ENCODE measurements around the gene ENTPD8. TPM values are rescaled to one million over a fixed set of nuclear protein-coding genes. Genes with fewer than 3 reads are reported as not detected.
A peak's percentile ranks its signal among the peaks of the same experiment; 100 is the strongest.
"Not testable (repeated sequence)": the region's sequence is repeated elsewhere in the genome, so short reads cannot be mapped to it uniquely, and the experiment has no call there.

ENTPD8 gene
- total RNA-seq, 2 donors from 2014 or later, result not detected

- peak; percentile 22 to 70 for ATAC-seq
- Mint-ChIP-seq H3K36me3 (no peaks in the 10 kb centered on the region), H3K4me3 (no peak overlapping the region), H3K9me3 (no peaks in the 10 kb centered on the region), H3K27ac (no peak overlapping the region), H3K27me3 (no peaks in the 10 kb centered on the region), H3K4me1 (ENCODE audit: low read depth in 2 of 2) (peaks cover 3 to 7% of the 10 kb centered on the region in 2 donors)
- no peak for DNase-seq (ENCODE audit: low spot score)
Observed at GRCh38 chr9:137417161-137418021, 23.8 kb downstream of the ENTPD8 start.

DNA sequence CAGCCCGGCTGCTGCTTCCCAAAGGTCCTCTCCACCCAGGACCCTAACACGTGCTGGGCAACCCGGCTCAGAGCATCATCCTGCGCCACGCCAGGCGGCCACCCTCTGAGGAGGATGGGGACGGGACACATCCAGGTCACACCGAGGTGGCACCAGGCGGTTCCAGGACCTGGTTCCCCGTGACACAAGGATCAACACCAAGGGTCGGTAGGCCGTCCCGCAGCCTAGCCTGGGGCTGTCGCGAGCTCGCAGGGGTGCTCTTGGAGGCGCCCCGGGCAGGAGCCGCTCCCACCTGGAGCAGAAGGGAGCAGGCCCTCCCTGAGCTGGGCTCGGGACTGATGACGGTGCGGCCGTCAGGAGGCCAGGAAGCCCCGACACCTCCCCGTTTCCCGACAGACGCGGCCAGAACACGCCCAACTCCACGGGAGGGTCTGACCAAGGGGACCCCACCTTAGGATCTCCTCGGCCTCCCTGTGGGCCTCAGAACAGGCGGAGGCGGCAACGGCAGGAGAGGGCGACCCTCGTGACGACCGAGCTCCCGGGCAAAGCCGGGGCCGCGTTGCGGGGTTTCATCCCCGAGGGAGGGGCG, 24.5 kb downstream of the ENTPD8 start:
- ATAC-seq (peak in 1 of 2 donors; percentile 8), DNase-seq (ENCODE audit: low spot score) (no peak)
- Mint-ChIP-seq H3K27me3 (no peaks in the 10 kb centered on the region), H3K4me3 (no peak overlapping the region), H3K9me3 (no peaks in the 10 kb centered on the region), H3K4me1 (ENCODE audit: low read depth in 2 of 2) (peaks cover 0 to 9% of the 10 kb centered on the region in 2 donors), H3K27ac (no peak overlapping the region), H3K36me3 (no peaks in the 10 kb centered on the region)

DNA sequence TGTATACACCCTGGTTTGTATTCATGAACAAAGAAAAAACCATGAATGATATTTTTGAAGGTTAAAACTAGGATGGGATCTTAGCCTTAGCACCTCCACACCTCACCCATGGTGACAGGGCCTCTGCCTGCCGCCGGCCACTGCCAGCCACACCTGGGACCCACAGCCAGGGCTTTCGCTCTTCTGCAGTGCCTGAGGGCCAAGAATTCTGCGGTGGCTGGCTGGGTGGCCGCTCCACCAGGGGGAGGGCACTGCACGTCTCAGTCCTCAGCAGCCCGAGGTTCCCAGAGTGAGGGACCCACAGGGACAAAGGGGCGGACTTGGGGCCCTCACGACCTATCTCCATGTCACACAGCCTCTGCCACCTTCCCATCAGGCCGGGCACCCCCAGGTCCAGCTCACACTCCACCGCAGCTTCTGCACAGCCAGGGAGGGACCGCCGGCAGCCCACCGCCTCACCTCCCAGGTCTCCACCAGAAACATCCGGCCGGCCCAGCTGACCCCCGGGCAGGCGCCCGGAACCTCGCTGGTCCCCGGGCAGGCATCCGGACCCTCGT, 25.1 kb downstream of the ENTPD8 start:
- Mint-ChIP-seq H3K36me3 (no peaks in the 10 kb centered on the region), H3K27me3 (no peaks in the 10 kb centered on the region), H3K27ac (no peak overlapping the region), H3K9me3 (no peaks in the 10 kb centered on the region), H3K4me1 (ENCODE audit: low read depth in 2 of 2) (peaks cover 0 to 10% of the 10 kb centered on the region in 2 donors), H3K4me3 (no peak overlapping the region)
- no peak for DNase-seq (ENCODE audit: low spot score)
- ATAC-seq, result no peak

DNA sequence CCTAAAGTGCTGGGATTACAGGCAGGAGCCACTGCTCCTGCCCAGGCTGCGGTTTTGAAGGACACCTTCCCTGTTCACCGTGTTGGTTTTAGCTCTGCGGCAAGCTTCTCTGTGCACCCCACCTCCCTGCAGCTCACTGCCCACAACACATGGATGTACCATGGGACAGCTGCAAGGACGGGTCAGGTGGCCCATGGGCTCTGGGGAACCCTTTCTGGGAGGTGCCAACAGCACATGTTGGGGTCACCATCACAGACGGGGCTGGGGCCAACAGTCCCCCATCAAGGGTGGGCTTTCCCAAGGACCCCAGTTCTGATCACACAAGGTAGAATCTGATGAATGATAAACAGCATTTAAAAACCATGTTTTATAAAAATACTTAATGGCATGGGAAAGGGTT, 25.7 kb downstream of the ENTPD8 start:
- Mint-ChIP-seq H3K4me3 (no peak overlapping the region), H3K27me3 (no peaks in the 10 kb centered on the region)

DNA sequence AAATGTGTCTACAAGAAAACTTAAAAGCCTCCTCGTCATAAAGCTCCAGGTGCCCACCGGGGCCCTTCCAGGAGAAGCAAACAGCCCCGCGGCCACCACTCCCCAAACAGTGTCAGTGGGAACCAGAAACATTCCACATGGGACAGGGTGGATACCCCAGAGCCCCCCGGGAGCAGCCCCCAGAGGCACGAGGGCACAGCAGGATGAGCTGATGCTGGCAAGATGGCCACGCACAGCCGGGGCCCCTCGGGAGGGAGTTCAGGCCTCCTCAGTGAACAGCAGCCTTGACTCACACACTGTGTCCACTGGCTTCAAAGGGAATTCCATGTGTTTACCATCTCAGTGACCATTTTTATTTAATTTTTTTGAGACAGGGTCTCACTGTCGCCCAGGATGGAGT, 28.7 kb downstream of the ENTPD8 start:
- no peaks in the 10 kb centered on the region for H3K27me3 Mint-ChIP-seq
- no peak overlapping the region for H3K27ac Mint-ChIP-seq
- H3K4me1 Mint-ChIP-seq (ENCODE audit: low read depth in 2 of 2), result peaks cover 5 to 13% of the 10 kb centered on the region in 2 donors
- no peaks in the 10 kb centered on the region for H3K36me3 Mint-ChIP-seq
- no peak overlapping the region for H3K4me3 Mint-ChIP-seq
- ATAC-seq (no peak), DNase-seq (ENCODE audit: low spot score) (no peak)
- H3K9me3 Mint-ChIP-seq, result no peaks in the 10 kb centered on the region

More for the DNA sequence above, 25.7 kb downstream of the ENTPD8 start:
- DNase-seq (ENCODE audit: low spot score) (no peak), ATAC-seq (no peak)
- Mint-ChIP-seq H3K36me3 (no peaks in the 10 kb centered on the region), H3K4me1 (ENCODE audit: low read depth in 2 of 2) (peaks cover 2 to 11% of the 10 kb centered on the region in 2 donors), H3K27ac (no peak overlapping the region), H3K9me3 (no peaks in the 10 kb centered on the region)

DNA sequence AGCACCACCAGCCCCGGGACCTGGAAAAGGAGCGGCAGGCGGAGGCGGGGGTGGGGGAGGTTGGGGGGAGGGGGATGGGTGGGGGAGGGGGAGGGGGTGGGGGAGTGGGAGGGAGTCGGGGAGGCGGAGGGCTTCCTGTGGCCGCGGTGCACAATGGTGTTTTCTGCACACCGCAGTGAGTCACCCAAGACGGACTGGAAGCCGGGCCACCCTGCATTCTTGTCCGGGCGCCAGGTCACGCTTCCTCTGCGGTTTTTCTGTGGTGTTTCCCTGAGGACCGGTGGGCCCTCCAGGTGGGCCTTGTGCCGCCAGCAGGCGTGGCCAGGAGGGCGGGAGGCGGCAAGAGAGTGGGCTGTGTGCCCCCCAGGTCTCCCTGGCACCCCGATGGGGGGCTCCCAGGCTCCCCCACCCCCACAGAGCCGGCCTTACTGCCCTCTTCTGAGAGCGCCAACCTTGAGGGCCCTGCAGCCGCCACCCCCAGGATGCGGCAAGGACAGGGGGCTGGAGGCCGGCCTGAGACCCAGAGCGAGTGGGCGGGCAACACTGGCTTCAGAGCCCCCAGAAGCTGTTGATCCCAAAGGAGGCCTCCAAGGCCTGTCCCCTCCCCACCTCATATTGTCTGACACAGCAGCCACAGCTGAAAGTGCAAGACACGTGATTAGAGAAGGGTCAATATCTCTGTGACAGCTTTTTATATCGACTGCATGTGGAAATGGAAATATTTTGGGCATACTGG, 29.3 kb downstream of the ENTPD8 start:
- Mint-ChIP-seq H3K27ac (no peak overlapping the region), H3K9me3 (no peaks in the 10 kb centered on the region), H3K4me1 (ENCODE audit: low read depth in 2 of 2) (peaks cover 5 to 13% of the 10 kb centered on the region in 2 donors), H3K4me3 (peak overlapping the region; percentile 32), H3K36me3 (no peaks in the 10 kb centered on the region), H3K27me3 (no peaks in the 10 kb centered on the region)
- peak; percentile 87 for DNase-seq (ENCODE audit: low spot score)
- ATAC-seq, result peak; percentile 79 to 81

- H3K9me3 Mint-ChIP-seq, result no peaks in the 10 kb centered on the region
- no peak overlapping the region for H3K27ac Mint-ChIP-seq
- H3K4me1 Mint-ChIP-seq (ENCODE audit: low read depth in 2 of 2), result peaks cover 5 to 13% of the 10 kb centered on the region in 2 donors
- H3K4me3 Mint-ChIP-seq, result no peak overlapping the region
- H3K36me3 Mint-ChIP-seq, result no peaks in the 10 kb centered on the region
- H3K27me3 Mint-ChIP-seq, result no peaks in the 10 kb centered on the region
- ATAC-seq (no peak), DNase-seq (ENCODE audit: low spot score) (no peak)
Observed at GRCh38 chr9:137411260-137411644, 29.9 kb downstream of the ENTPD8 start.

DNA sequence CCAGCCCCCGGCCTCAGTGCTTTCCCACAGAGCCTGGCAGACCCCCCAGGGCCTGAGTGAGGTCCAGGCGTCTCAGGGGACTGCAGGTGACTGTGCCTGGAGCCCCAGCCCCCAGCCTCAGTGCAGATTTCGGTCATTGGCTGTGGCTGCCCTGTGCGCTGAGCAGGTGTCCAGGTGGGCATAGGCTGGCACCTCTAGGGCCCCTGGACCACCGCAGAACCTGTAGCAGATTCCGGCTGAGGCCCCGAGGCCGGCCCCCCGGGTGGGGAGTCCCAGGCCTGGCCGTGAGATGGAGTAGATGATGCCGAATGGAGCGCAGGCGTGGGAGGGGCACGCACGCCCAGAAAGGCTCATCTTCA, 30.3 kb downstream of the ENTPD8 start:
- H3K4me1 Mint-ChIP-seq (ENCODE audit: low read depth in 2 of 2), result peaks cover 9 to 13% of the 10 kb centered on the region in 2 donors
- no peak overlapping the region for H3K27ac Mint-ChIP-seq
- ATAC-seq (no peak), DNase-seq (ENCODE audit: low spot score) (no peak)
- H3K36me3 Mint-ChIP-seq, result no peaks in the 10 kb centered on the region
- H3K4me3 Mint-ChIP-seq, result no peak overlapping the region
- no peaks in the 10 kb centered on the region for H3K9me3 Mint-ChIP-seq
- no peaks in the 10 kb centered on the region for H3K27me3 Mint-ChIP-seq

GRCh38 chr9:137410236-137410890, 30.8 kb downstream of the ENTPD8 start:
- H3K36me3 Mint-ChIP-seq; H3K27ac Mint-ChIP-seq; DNase-seq (ENCODE audit: low spot score); H3K27me3 Mint-ChIP-seq; ATAC-seq; H3K9me3 Mint-ChIP-seq: not testable (repeated sequence)
- H3K4me3 Mint-ChIP-seq, result peak overlapping the region; percentile 32
- peaks cover 13% of the 10 kb centered on the region in 2 donors for H3K4me1 Mint-ChIP-seq (ENCODE audit: low read depth in 2 of 2)

GRCh38 chr9:137409515-137409914, 31.6 kb downstream of the ENTPD8 start:
- Mint-ChIP-seq H3K27me3 (no peaks in the 10 kb centered on the region), H3K4me3 (peak overlapping the region; percentile 25)

GRCh38 chr9:137408651-137409405, 32.3 kb downstream of the ENTPD8 start:
- ATAC-seq (no peak), DNase-seq (ENCODE audit: low spot score) (no peak)
- H3K9me3 Mint-ChIP-seq, result no peaks in the 10 kb centered on the region
- no peaks in the 10 kb centered on the region for H3K36me3 Mint-ChIP-seq
- no peaks in the 10 kb centered on the region for H3K27me3 Mint-ChIP-seq
- H3K4me1 Mint-ChIP-seq (ENCODE audit: low read depth in 2 of 2), result peaks cover 10 to 13% of the 10 kb centered on the region in 2 donors
- no peak overlapping the region for H3K27ac Mint-ChIP-seq
- H3K4me3 Mint-ChIP-seq, result no peak overlapping the region

More at GRCh38 chr9:137409515-137409914, 31.6 kb downstream of the ENTPD8 start:
- ATAC-seq (no peak), DNase-seq (ENCODE audit: low spot score) (no peak)
- no peak overlapping the region for H3K27ac Mint-ChIP-seq
- peaks cover 13% of the 10 kb centered on the region in 2 donors for H3K4me1 Mint-ChIP-seq (ENCODE audit: low read depth in 2 of 2)
- H3K36me3 Mint-ChIP-seq, result no peaks in the 10 kb centered on the region
- H3K9me3 Mint-ChIP-seq, result no peaks in the 10 kb centered on the region

GRCh38 chr9:137407590-137408300, 33.4 kb downstream of the ENTPD8 start:
- ATAC-seq, result no peak
- Mint-ChIP-seq H3K4me1 (ENCODE audit: low read depth in 2 of 2) (peaks cover 8 to 13% of the 10 kb centered on the region in 2 donors), H3K27me3 (no peaks in the 10 kb centered on the region), H3K4me3 (no peak overlapping the region), H3K36me3 (no peaks in the 10 kb centered on the region), H3K27ac (no peak overlapping the region), H3K9me3 (no peaks in the 10 kb centered on the region)
- no peak for DNase-seq (ENCODE audit: low spot score)
